ENCODE measurements around the gene GPC3.
"Not testable (repeated sequence)": the region's sequence is repeated elsewhere in the genome, so short reads cannot be mapped to it uniquely, and the experiment has no call there.

The GPC3 gene

GRCh38 chrX:133646719-133647116 lies 338.7 kb downstream of the GPC3 start:
- no peak for DNase-seq (ENCODE audit: low read depth)

GRCh38 chrX:133645977-133646718 lies 339.2 kb downstream of the GPC3 start:
- DNase-seq (ENCODE audit: low read depth) = peak; percentile 51

- DNase-seq (ENCODE audit: low read depth) = no peak
These were observed 340.1 kb downstream of the GPC3 start for GRCh38 chrX:133645256-133645655.

GRCh38 chrX:133640161-133641015 lies 345.0 kb downstream of the GPC3 start:
- no peak for DNase-seq (ENCODE audit: low read depth)

GRCh38 chrX:133639726-133640125 lies 345.7 kb downstream of the GPC3 start:
- DNase-seq (ENCODE audit: low read depth) = no peak

GRCh38 chrX:133638285-133638684 lies 347.1 kb downstream of the GPC3 start:
- DNase-seq (ENCODE audit: low read depth) = no peak

GRCh38 chrX:133637765-133638164 lies 347.6 kb downstream of the GPC3 start:
- DNase-seq (ENCODE audit: low read depth) = no peak

- DNase-seq (ENCODE audit: low read depth) = no peak
These were observed 349.4 kb downstream of the GPC3 start for GRCh38 chrX:133636009-133636408.

DNA sequence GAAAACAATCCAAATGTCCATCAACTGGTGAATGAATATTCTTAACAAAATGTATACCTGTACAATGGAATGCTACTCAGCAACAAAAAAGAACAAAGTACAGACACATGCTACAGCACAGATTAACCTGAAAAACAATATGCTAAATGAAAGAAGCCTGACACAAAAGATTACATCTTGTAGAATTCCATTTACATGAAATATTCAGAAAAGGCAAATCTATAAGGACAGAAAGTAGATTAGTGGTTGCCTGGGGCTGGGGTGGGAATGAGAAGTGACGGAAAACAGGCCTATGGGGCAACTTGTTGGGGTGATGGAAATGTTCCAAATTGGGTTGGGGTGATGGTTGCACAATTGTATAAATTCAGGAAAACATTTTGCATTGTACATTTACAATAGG lies 351.0 kb downstream of the GPC3 start:
- DNase-seq (ENCODE audit: low read depth) = no peak

DNA sequence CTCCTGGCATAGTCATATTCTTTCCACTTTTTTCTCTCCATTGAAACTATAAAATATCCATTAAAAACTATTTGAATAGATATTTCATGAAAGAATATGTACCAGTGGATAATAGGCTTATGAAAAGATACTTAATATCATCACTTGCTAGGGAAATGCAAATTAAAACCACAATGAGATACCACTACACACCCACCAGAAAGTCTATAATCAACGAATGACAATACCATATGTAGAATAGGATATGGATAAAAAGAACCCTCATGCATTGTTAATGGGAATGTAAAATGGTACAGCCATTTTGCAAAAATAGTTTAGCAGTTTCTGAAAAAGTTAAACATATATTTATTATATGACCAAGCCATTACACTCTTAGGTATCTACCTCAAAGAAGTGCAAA lies 351.4 kb downstream of the GPC3 start:
- no peak for DNase-seq (ENCODE audit: low read depth)

- DNase-seq (ENCODE audit: low read depth) = no peak
These were observed 352.2 kb downstream of the GPC3 start for GRCh38 chrX:133633162-133633561.

DNA sequence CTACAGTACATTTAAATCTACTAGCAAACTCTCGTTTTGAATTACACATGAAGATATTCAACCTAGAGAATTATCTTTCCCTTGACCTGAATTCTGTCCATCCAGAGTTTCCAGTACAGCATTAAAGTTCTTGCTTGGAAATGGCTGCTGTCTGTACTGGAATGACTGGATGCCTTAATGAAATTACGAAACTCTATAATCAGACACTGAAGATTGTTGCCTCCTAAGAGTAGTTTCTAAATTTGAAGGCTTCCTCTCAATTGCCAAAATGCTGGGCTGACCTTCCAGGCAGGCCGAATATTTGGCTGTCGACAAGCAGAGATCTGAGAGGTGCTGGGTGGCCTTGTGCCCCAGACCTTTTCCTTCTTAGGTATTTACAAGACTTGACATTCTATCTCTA lies 355.0 kb downstream of the GPC3 start:
- no peak for DNase-seq (ENCODE audit: low read depth)

- DNase-seq (ENCODE audit: low read depth) = no peak
These were observed 357.7 kb downstream of the GPC3 start for GRCh38 chrX:133627673-133628072.

DNA sequence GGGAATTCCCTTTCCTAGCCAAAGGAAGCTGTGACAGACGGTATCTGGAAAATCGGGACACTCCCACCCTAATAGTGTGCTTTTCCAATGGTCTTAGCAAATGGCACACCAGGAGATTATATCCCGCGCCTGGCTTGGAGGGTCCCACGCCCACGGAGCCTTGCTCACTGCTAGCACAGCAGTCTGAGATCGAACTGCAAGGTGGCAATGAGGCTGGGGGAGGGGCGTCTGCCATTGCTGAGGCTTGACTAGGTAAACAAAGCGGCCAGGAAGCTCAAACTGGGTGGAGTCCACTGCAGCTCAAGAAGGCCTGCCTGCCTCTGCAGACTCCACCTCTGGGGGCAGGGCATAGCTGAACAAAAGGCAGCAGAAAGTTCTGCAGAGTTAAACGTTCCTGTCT lies 364.0 kb downstream of the GPC3 start:
- not testable (repeated sequence) for DNase-seq (ENCODE audit: low read depth)

DNA sequence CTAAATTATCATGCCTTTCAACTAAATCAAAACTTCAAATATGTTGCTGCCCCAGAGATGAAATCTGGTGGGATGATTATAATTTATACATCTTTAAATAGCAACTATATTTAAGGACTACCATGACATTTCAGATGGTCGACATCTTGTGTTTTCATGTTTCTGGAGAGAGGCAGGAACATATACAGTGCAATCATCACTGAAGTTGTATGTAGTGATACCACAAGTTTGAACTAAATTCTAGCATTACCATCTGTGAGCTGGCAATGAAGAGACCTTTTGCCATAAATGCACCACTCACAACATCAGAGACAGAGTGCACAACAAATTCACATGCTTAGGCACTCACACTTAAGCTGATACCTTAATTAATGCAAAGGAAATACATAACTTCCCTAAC lies 373.7 kb downstream of the GPC3 start:
- DNase-seq (ENCODE audit: low read depth) = no peak

GRCh38 chrX:133610056-133610455 lies 375.3 kb downstream of the GPC3 start:
- no peak for DNase-seq (ENCODE audit: low read depth)

GRCh38 chrX:133609166-133609565 lies 376.2 kb downstream of the GPC3 start:
- DNase-seq (ENCODE audit: low read depth) = no peak

DNA sequence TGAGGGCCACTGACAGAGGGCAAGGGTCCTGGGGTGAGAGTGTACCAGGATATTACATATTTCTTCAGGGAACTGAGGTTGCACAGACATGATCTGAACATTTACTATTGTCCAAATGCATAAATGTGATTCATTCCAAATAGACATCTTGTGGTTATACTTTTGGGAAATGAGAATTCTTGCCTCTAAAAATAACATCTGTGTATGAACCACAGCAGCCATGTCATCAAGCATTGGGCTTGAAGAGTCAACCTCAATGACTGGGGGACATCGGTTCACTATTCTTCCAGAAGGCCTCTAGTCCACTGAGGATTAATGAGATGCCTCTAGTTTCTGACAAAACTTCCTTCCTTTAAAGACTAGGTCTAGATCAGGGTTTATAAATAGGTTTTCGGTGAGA lies 377.0 kb downstream of the GPC3 start:
- no peak for DNase-seq (ENCODE audit: low read depth)

DNA sequence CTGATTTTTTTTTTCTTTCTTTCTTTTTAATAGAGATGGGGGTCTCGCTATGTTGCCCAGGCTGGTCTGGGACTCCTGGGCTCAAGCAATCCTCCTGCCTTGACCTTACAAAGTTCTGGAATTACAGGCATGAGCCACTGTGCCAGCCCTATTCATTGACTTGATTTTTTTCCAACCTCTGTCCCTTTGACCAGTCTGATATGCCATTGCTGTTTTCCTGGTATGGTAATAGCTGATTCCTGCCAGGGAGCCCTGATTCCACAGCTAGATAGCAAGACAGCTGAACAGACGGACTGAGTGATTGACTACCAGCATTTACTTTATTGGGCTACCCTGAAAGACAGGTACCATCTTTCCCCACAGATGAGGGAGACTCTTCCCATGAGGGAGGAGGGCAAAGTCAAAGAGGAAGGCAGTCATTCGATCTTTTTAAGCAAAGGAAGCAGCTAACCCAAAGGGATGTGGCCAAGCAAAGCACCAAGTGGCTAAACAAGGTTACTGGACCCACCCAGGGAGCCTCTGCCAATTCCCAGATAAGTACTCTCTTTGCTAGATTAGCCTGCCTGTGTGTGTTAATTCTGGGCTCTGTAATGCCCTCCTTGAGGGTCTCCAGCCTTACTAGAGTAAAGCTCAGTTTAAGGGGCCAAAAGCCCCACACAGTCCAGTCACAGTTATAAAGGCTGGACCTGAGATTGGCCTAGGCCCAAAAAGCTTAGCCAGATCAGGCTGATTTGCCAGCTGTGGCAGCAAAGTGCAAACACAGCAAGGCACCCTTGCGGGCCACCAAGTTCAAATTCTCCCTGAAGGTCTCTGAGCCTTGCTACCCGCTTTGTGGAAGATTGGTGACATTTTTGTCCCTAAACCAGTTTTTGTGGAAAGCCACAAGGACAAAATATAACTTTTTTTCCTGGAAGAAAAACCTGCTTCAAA lies 377.7 kb downstream of the GPC3 start:
- DNase-seq (ENCODE audit: low read depth) = no peak

- DNase-seq (ENCODE audit: low read depth) = no peak
These were observed 378.4 kb downstream of the GPC3 start for GRCh38 chrX:133606990-133607389.

GRCh38 chrX:133604801-133605200 lies 380.6 kb downstream of the GPC3 start:
- no peak for DNase-seq (ENCODE audit: low read depth)

DNA sequence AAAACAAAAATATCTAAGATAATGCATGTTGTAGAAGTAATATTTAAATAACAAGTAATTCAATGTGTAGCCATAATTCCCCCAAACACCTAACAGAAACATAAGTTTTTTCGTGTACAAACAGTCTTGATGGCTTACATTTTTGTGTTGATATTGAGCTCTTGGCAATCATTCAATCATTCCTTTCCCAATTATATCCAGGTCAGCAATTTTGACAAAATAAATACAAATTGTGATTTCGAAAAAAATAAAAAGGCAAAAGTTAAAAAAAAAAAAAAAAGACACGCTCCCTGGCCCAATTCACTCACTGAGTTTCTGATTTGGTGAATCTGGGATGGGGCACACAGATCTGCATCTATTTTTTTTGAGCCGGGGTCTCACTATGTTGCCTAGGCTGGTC lies 382.5 kb downstream of the GPC3 start:
- DNase-seq (ENCODE audit: low read depth) = no peak
